Measurements from ENCODE around the gene MTSS2. TPM values are rescaled to one million over a fixed set of nuclear protein-coding genes. Genes with fewer than 3 reads are reported as not detected.

The MTSS2 gene
- total RNA-seq, 1 donor from 2014 or later, result 102 TPM

DNA sequence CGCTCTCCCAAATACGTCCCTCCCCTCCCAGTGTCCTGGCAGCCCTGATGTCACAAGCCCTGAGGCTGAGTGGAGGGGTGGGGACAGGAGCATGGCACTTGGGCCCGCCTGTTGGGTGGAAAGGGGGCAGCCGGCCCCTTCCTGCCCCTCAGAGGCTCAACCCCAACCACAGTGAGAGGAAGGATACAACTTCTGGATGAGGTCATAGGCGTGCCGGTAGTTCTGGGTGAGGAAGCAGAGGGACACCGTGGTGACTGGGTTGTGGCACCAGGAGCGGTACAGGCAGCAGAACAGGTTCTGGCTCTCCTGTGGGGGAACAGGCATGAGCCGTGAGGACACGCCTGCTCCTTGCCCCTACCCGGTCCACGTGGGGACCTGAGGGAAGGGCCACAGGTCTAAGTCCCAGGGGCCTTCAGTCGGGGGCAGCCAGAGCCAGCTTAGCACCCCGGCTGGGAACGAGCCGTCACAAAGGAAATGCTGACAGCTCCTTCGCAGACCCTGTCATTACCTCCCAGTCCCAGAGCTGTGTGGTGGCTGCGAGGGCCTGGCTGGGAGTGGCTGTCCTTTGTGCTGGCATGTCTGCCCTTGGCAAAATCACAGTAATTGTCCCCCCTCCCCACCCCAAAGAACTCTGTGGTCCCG is 11.2 kb upstream of the MTSS2 start:
- no peak for DNase-seq (ENCODE audit: low spot score in 2 of 2, unreplicated experiment in 2 of 2)
- Mint-ChIP-seq H3K27ac (peak overlapping the region; percentile 89), H3K4me1 (peaks cover 53% of the 10 kb centered on the region), H3K36me3 (peaks cover 2% of the 10 kb centered on the region), H3K9me3 (no peaks in the 10 kb centered on the region), H3K27me3 (ENCODE audit: low read depth) (no peaks in the 10 kb centered on the region), H3K4me3 (no peak overlapping the region)
- TF ChIP-seq, protein P1, sequence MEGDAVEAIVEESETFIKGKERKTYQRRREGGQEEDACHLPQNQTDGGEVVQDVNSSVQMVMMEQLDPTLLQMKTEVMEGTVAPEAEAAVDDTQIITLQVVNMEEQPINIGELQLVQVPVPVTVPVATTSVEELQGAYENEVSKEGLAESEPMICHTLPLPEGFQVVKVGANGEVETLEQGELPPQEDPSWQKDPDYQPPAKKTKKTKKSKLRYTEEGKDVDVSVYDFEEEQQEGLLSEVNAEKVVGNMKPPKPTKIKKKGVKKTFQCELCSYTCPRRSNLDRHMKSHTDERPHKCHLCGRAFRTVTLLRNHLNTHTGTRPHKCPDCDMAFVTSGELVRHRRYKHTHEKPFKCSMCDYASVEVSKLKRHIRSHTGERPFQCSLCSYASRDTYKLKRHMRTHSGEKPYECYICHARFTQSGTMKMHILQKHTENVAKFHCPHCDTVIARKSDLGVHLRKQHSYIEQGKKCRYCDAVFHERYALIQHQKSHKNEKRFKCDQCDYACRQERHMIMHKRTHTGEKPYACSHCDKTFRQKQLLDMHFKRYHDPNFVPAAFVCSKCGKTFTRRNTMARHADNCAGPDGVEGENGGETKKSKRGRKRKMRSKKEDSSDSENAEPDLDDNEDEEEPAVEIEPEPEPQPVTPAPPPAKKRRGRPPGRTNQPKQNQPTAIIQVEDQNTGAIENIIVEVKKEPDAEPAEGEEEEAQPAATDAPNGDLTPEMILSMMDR (IDR thresholded peaks at IDR 0.05; ENCODE audit: unreplicated experiment), result no peak

DNA sequence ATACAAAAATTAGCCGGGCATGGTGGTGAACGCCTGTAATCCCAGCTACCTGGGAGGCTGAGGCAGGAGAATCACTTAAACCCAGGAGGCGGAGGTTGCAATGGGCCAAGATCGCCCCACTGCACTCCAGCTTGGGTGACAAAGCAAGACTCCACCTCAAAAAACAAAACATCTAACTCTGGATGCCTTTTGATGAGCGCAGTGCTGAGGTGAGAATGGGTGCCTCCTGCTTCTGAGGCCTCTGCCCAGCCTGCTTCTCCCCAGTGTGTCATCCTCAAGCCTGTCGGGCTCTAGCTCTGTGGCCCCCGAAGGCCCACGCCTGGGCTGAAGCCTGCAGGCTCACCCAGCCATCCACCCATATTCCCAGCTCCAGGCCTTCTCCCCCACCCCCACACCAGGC is 10.5 kb upstream of the MTSS2 start:
- no peaks in the 10 kb centered on the region for H3K27me3 Mint-ChIP-seq (ENCODE audit: low read depth)
- TF ChIP-seq, protein P1 (IDR thresholded peaks at IDR 0.05; ENCODE audit: unreplicated experiment), result no peak
- H3K4me3 Mint-ChIP-seq, result no peak overlapping the region
- peak overlapping the region; percentile 89 for H3K27ac Mint-ChIP-seq
- H3K36me3 Mint-ChIP-seq, result peaks cover 2% of the 10 kb centered on the region
- no peaks in the 10 kb centered on the region for H3K9me3 Mint-ChIP-seq
- DNase-seq (ENCODE audit: low spot score in 2 of 2, unreplicated experiment in 2 of 2), result no peak
- peaks cover 46% of the 10 kb centered on the region for H3K4me1 Mint-ChIP-seq

DNA sequence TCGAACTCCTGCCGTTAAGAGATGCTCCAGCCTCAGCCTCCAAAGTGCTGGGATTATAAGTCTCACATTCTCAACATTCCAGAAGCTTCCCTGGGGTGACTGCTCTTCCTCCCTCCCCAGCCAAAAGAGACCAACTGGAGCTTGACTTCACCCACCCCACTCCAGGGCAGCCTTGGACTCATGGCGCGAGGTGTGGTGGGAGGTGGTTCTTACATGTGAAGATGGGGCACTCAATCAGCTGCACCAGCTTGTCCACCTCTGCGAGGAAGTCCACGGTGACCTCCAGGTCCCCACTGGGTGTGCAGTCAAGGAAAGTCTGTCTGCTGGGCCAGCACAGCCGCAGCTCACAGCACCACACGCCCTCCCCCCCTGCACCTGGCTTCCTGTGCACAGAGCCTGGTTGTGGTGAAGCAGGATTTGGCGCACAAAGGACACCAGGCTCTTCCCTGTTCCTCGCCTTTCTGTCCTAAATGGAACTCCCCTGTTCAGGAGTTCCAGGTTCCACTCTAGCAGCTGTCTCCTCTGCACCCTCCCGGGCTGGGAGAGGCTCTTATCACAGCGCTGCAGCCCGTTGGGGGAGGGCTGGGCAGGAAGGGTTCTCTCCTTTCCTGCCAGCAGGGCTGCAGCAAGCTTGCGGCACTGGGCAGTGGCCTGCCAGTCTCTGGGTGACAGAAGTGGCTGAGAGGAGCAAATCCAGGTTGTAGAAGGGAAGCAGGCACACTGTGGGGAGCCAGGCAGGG is 9.6 kb upstream of the MTSS2 start:
- DNase-seq (ENCODE audit: low spot score in 2 of 2, unreplicated experiment in 2 of 2), result no peak
- Mint-ChIP-seq H3K27me3 (ENCODE audit: low read depth) (no peaks in the 10 kb centered on the region), H3K9me3 (no peaks in the 10 kb centered on the region), H3K4me3 (no peak overlapping the region), H3K27ac (peak overlapping the region; percentile 52), H3K4me1 (peaks cover 43% of the 10 kb centered on the region), H3K36me3 (peaks cover 2% of the 10 kb centered on the region)
- TF ChIP-seq, protein P1 (IDR thresholded peaks at IDR 0.05; ENCODE audit: unreplicated experiment), result no peak

DNA sequence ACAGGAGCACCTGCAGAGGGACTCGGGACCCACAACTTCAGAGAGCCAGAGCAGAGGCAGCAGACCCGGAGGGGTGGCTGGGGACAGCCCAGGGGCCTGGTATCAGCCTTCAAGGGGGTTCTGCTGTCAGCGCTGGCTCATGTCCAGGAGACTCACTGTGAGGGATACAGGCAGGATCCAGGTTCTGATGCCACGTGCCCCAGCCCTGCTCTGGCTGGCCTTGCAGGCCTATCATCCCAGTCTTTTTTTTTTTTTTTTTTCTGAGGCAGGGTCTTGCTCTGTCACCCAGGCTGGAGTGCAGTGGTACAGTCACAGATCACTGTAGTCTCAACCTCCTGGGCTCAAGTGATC is 9.0 kb upstream of the MTSS2 start:
- Mint-ChIP-seq H3K4me3 (no peak overlapping the region), H3K4me1 (peaks cover 40% of the 10 kb centered on the region), H3K27ac (no peak overlapping the region), H3K9me3 (no peaks in the 10 kb centered on the region), H3K27me3 (ENCODE audit: low read depth) (no peaks in the 10 kb centered on the region), H3K36me3 (peaks cover 2% of the 10 kb centered on the region)
- no peak for DNase-seq (ENCODE audit: low spot score in 2 of 2, unreplicated experiment in 2 of 2)
- TF ChIP-seq, protein P1 (IDR thresholded peaks at IDR 0.05; ENCODE audit: unreplicated experiment), result no peak

DNA sequence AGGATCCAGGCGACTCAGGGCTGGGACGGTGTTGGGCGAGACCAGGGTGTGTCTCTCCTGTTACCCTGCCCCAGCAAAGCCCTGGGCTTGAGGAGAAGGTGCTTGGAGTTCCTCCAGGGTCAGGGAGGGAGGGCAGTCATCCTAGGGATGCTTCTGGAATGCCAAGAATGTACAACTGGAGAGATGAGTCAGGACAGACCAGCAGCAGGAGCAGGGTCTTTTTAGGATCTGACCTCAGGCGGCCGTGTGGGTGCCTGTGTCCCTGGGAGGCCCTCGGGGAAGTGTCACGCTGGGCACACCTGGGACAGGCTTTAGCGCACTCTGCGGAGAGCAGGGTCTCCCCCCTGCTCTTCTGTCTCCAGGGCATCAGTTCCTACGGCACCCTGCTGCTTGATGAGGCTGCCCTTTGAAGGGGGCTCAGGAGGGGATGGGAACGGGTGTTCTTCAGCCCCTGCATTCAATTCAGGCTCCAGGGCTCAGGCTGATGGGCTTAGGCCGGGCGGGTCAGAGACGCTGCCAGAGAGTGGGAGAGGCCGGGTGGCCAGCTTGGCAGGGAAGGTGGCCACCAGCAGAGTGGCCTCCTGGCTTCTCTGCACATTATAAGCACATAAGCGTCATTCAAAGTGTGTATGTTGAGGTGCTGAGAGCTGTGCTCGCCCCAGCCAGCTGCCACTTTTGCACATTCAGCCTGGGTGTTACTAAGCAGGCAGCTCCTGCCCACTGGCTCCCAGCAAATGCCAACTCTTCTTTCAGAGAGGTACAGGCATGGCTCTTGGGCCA is 8.4 kb upstream of the MTSS2 start:
- H3K36me3 Mint-ChIP-seq, result peaks cover 2% of the 10 kb centered on the region
- no peaks in the 10 kb centered on the region for H3K9me3 Mint-ChIP-seq
- no peaks in the 10 kb centered on the region for H3K27me3 Mint-ChIP-seq (ENCODE audit: low read depth)
- H3K4me3 Mint-ChIP-seq, result no peak overlapping the region
- H3K4me1 Mint-ChIP-seq, result peaks cover 39% of the 10 kb centered on the region
- DNase-seq (ENCODE audit: low spot score in 2 of 2, unreplicated experiment in 2 of 2), result no peak
- H3K27ac Mint-ChIP-seq, result peak overlapping the region; percentile 59
- TF ChIP-seq, protein P1 (IDR thresholded peaks at IDR 0.05; ENCODE audit: unreplicated experiment), result no peak

Measured in mesothelial cell of epicardium (in vitro differentiated cells).